Activated effector memory CD4-positive, alpha-beta T cell treated with Interleukin-2 at 50 U/mL for 16 hours (primary cell): ENCODE results near the gene KCNJ12.
"Not testable (repeated sequence)": the region's sequence is repeated elsewhere in the genome, so short reads cannot be mapped to it uniquely, and the experiment has no call there.

Experiments
- DNase-seq: peaks from one replicate; pipeline ENCODE4 v3.0.0-alpha.2; 2020

Gene KCNJ12

GRCh38 chr17:21376081-21376758, at the start of gene KCNJ12:
Gene KCNJ12 (plus strand): TSS chr17:21376357. CDS start chr17:21415343, 38,986 bp downstream.
- no peak for DNase-seq

GRCh38 chr17:21327921-21328320, 48.2 kb upstream of the KCNJ12 start:
- not testable (repeated sequence) for DNase-seq

GRCh38 chr17:21328778-21329177, 47.4 kb upstream of the KCNJ12 start:
- not testable (repeated sequence) for DNase-seq

GRCh38 chr17:21330436-21331160, 45.6 kb upstream of the KCNJ12 start:
- no peak for DNase-seq

- DNase-seq: not testable (repeated sequence)
Measured at GRCh38 chr17:21336541-21337294, 39.4 kb upstream of the KCNJ12 start.

GRCh38 chr17:21337981-21338625, 38.1 kb upstream of the KCNJ12 start:
- DNase-seq: not testable (repeated sequence)

GRCh38 chr17:21339011-21339410, 37.1 kb upstream of the KCNJ12 start:
- no peak for DNase-seq

DNA sequence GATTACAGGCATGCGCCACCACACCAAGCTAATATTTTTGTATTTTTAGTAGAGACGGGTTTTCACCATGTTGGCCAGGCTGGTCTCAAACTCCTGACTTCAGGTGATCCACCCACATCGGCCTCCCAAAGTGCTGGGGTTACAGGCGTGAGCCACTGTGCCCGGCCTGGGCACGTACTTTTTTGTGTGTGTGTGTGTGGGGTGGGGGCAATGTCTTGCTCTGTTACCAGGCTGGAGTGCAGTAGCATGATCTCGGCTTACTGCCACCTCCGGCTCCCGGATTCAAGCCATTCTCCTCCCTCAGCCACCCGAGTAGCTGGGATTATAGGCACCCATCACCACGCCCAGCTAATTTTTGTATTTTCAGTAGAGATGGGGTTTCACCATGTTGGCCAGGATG, 36.6 kb upstream of the KCNJ12 start:
- not testable (repeated sequence) for DNase-seq

GRCh38 chr17:21340407-21340806, 35.8 kb upstream of the KCNJ12 start:
- DNase-seq: not testable (repeated sequence)

DNA sequence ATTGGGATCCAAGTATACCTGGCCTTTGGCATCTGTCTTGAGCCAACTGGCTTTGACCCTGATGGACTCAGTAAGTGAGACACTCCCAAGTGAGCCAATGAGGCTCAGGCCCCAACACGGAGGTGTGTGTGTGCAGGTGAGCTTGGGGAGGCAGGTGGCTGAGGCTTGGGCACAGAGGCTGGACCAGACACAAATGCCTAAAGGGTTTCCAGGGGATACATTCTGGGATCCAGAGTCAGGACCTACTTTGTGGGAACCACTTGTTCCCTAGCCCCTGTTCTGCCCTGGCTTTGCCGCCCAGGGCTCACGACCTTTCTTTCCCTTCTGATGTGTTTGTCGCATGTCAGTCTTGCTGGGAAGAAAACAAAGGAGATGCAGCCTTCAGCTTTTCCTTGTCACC, 34.9 kb upstream of the KCNJ12 start:
- not testable (repeated sequence) for DNase-seq

DNA sequence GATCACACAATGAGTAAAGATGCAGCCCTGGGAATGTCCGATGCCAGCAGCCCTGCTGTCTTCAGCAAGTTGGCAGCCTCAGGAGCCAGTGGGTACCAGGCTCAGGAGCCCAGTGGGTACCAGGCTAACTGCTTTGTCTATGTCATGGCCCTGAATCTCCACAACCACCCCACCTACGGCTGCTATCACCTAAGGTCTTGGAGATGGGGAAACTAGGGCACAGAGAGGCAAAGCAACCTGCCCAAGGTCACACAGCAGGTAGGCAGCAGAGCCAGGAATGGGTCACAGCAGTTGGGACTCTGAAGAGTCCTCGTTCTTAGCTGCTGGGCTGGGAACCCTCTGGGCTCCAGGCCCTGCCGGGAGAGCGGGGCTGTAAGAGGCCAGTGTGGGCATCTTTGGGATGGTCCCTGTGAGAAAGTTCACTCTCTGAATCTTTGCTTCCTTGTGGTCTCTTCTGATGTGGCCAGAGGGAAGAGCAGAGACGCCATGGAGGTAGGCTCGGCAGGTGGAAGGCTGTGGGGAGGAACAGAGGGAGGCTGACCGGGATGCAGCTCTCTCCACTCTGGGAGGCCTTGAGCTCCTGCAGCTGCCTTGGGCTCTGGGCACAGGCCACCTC, 34.1 kb upstream of the KCNJ12 start:
- not testable (repeated sequence) for DNase-seq

GRCh38 chr17:21343061-21343949, 32.9 kb upstream of the KCNJ12 start:
- not testable (repeated sequence) for DNase-seq

GRCh38 chr17:21344801-21345200, 31.4 kb upstream of the KCNJ12 start:
- DNase-seq: not testable (repeated sequence)

DNA sequence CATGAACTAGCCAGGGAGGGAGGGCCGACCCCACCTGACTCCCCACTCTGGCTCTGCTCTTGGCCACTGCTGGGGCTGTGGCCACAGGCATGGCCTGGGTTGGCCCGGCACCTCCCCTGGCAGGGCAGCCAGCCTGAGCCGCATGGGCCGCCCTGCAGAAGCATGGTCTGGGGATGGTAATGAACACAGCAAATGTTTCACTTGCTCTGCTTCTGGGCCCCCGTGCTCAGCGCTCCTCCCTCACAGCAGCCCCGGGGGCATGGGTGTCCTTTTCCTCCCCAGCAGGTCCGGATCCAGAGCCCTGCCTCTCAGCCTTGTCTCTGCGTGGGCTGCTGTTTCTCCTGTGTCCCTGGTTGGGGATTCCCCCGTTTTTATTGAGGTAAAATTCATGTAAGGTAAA, 30.9 kb upstream of the KCNJ12 start:
- no peak for DNase-seq

DNA sequence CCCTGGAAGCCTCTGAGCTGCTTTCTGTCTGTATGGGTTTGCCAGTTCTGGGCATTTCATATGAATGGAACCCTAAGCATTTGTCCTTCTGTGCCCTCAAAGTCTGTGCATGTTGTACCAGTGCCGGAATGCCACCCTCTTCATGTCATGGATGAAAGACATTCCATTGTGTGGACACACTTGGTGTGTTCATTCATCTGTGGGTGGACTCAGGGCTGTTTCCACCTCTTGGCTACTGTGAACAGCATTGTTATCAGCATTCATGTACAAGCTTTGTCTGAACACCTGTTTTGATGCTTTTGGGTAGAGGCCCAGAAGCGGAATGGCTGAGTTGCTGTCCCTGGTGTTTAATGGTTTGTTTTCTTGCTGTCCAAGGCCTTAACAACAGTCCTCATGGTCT, 30.1 kb upstream of the KCNJ12 start:
- DNase-seq: not testable (repeated sequence)

- not testable (repeated sequence) for DNase-seq
Measured at GRCh38 chr17:21346651-21347250, 29.4 kb upstream of the KCNJ12 start.

DNA sequence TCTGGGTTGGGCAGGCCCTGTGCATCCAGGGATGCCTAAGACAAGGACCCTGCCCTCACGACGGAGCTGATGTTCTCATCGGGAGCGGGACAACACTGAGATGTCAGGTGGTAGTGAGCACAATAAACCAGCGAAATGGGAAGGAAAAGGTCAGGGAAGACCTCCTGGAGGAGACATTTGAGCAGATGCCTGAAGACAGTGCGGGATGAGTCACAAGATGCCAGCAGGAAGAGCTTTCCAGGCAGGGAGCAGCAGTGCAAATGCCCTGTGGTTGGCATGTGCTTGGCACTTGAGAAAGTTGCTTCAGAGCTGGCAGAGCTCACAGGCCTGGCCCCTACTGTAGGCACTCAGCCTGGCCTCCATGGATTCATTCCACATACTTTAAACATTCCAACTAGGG, 28.5 kb upstream of the KCNJ12 start:
- DNase-seq: not testable (repeated sequence)

DNA sequence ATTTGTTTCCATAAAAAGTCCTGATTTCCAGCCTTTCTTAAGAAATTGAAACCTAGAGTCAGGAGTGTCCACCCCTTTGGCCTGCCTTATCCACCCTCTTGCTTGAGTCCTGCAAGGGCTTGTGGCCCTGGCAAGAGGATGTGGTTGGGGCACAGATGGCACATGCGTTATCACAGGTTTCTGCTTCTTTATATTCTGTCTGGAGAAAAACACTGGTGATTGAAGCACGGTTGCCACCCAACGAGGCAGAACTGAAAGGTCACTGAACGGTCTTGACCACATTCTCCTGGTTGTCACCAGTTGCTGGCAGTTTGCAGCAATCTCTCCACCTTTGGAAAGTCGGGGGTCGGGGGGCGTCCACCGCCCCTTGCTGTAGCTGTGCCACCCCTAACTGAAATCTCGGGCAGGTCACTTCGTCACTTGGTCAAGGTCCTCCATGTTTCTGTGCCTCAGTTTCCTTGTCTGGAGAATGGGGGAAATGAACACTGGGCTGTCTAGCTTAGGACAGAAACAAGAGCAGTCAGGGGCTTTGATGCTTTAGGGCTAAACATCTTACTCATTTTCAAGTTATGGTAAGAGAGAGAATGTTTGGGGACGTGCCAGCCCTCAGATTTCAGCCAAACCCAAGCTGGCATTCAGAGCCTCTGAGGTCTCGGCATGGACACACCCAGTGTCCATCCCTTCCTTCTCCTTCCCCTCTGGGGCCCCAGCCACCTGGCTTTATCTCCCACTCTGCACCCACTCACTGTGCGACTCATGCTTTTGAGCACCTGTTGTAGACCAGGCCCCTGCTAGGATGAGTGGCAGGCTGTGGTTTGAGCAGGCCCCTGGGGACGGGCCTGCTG, 27.9 kb upstream of the KCNJ12 start:
- not testable (repeated sequence) for DNase-seq

DNA sequence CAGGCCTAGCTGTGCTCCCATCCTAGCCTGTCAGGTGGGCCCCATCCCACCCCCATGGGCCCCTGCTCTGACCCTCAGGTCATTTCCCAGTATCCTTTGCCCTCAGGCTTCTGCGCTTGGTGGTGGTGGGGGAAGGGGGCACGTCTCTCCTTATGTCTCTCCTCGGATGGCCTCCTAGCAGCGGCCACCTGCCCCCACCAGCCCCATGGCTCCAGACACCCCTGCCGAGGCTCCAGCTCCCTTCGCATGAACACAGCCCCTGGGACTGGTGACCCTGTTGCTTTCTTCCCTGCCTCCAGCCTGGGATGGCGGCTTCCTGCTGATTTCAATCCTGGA, 27.3 kb upstream of the KCNJ12 start:
- not testable (repeated sequence) for DNase-seq
